K562 (cell line): ENCODE data around the gene DOLPP1. TPM values are rescaled to one million over a fixed set of nuclear protein-coding genes. Genes with fewer than 3 reads are reported as not detected.

Experiments
- BRD9 ChIP-seq: fragments of 450-650 bp; IDR thresholded peaks from 2 replicates; pipeline ENCODE4 v1.6.1; 2018; ENCODE audit warnings: low read depth; ENCODE audit not compliant: partially characterized antibody
- CBFA2T2 ChIP-seq: fragments of 450-650 bp; conservative IDR thresholded peaks from 2 replicates; pipeline ENCODE4 v1.6.1; 2017; ENCODE audit warnings: mild to moderate bottlenecking
- E2F6 ChIP-seq, 2 experiments: IDR thresholded peaks; 2 replicates each; pipeline ENCODE4 v1.6.1; 2011; ENCODE audit warnings: borderline replicate concordance in 1 of 2, control low read depth in 1 of 2, low read depth in 1 of 2, low read length in 1 of 2, mild to moderate bottlenecking in 1 of 2, mixed read lengths in 1 of 2, moderate library complexity in 1 of 2; ENCODE audit not compliant: insufficient read depth in 1 of 2, insufficient read length in 1 of 2, poor library complexity in 1 of 2, severe bottlenecking in 1 of 2; ENCODE audit errors: extremely low read depth in 1 of 2
- ELF1 ChIP-seq: fragments of 200-800 bp; sonication (Bioruptor generic); IDR thresholded peaks from 2 replicates; pipeline ENCODE4 v1.6.1; 2016; ENCODE audit warnings: missing genetic modification characterization, missing compliant biosample characterization
- GTF2F1 ChIP-seq: IDR thresholded peaks from 2 replicates; pipeline ENCODE4 v1.6.1; 2011; ENCODE audit warnings: low read depth, low read length, improper control_type of control experiment
- HES1 ChIP-seq: fragments of 450-650 bp; IDR thresholded peaks from 2 replicates; pipeline ENCODE4 v1.6.1; 2016; ENCODE audit warnings: low read depth, mild to moderate bottlenecking, moderate library complexity
- ILK ChIP-seq: fragments of 450-650 bp; IDR thresholded peaks from 2 replicates; pipeline ENCODE4 v1.6.1; 2016; ENCODE audit warnings: missing genetic modification characterization, low read depth, mild to moderate bottlenecking, missing compliant biosample characterization, moderate library complexity, borderline replicate concordance
- NCOA6 ChIP-seq: fragments of 450-650 bp; IDR thresholded peaks from 2 replicates; pipeline ENCODE4 v1.6.1; 2017; ENCODE audit warnings: mild to moderate bottlenecking
- NR2C2 ChIP-seq, 2 experiments: fragments of 200-800 bp in 1 of 2; sonication (Bioruptor generic) in 1 of 2; sonication (generic) in 1 of 2; formaldehyde crosslinking in 1 of 2; IDR thresholded peaks; 2 replicates each; pipeline versions ENCODE4 v1.6.1 to v1.8.0; 2016 to 2022; ENCODE audit warnings: mild to moderate bottlenecking in 1 of 2, missing compliant biosample characterization in 1 of 2, missing genetic modification characterization in 1 of 2, missing genetic modification reagents in 1 of 2
- NR4A1 ChIP-seq, 2 experiments: fragments of 250-450 bp in 1 of 2; fragments of 450-650 bp in 1 of 2; sonication (Bioruptor Pico) in 1 of 2; IDR thresholded peaks; 2 replicates each; pipeline versions ENCODE4 v1.4.0 to v1.6.1; 2016 to 2020; ENCODE audit warnings: mild to moderate bottlenecking in 2 of 2, missing compliant biosample characterization in 1 of 2, missing genetic modification characterization in 1 of 2, moderate library complexity in 1 of 2
- PHTF2 ChIP-seq: fragments of 250-450 bp; sonication (Bioruptor Pico); IDR thresholded peaks from 2 replicates; pipeline ENCODE4 v1.5.0; 2021; ENCODE audit warnings: mild to moderate bottlenecking
- RBM15 ChIP-seq: fragments of 200-400 bp; formaldehyde crosslinking; IDR thresholded peaks from 2 replicates; pipeline ENCODE4 v1.6.1; 2018; ENCODE audit warnings: mild to moderate bottlenecking, low read length, moderate library complexity; ENCODE audit not compliant: insufficient read depth
- SMAD4 ChIP-seq: fragments of 250-450 bp; sonication (Bioruptor Pico); conservative IDR thresholded peaks from 2 replicates; pipeline ENCODE4 v1.8.0; 2021; ENCODE audit warnings: inconsistent platforms, mild to moderate bottlenecking, moderate library complexity
- USF2 ChIP-seq: sonication (generic); formaldehyde crosslinking; IDR thresholded peaks from 2 replicates; pipeline ENCODE4 v1.5.0; 2020; ENCODE audit warnings: missing genetic modification reagents
- VEZF1 ChIP-seq: fragments of 200-800 bp; sonication (Bioruptor generic); IDR thresholded peaks from 2 replicates; pipeline ENCODE4 v1.6.1; 2017; ENCODE audit warnings: missing genetic modification characterization, missing compliant biosample characterization
- ZNF274 ChIP-seq: IDR thresholded peaks from 2 replicates; pipeline ENCODE4 v1.6.1; 2011; ENCODE audit warnings: low read depth, mild to moderate bottlenecking, low read length, moderate library complexity, borderline replicate concordance
- ZNF282 ChIP-seq: sonication (generic); formaldehyde crosslinking; IDR thresholded peaks from 2 replicates; pipeline ENCODE4 v1.8.1; 2023; ENCODE audit warnings: missing genetic modification reagents
- ZNF57 ChIP-seq: fragments of 450-650 bp; formaldehyde crosslinking; IDR thresholded peaks from 2 replicates; pipeline ENCODE4 v1.4.0; 2020; ENCODE audit warnings: mild to moderate bottlenecking, moderate library complexity
- ZNF717 ChIP-seq: fragments of 250-450 bp; sonication (Bioruptor Pico); IDR thresholded peaks from 2 replicates; pipeline ENCODE4 v1.5.0; 2021
- polyA plus RNA-seq, 8 experiments: library from polyadenylated mRNA; depleted of rRNA in 4 of 8; stranded (reverse) in 5 of 8; unstranded in 3 of 8; fragments of >200 nt; fragmentation: Nextera tagmentation in 2 of 8; fragmentation: Illumina TruSeq in 1 of 8; extraction: Ambion mirVana in 2 of 8; extraction: Trizol in 1 of 8; gene quantifications; 2 replicates each; pipeline versions ENCODE4 v1.2.1 to v1.2.3, GENCODE V29; 2011 to 2014; ENCODE audit warnings: inconsistent platforms in 1 of 8, missing spikeins in 1 of 8
- total RNA-seq, 7 experiments: library from RNA; depleted of rRNA in 6 of 7; stranded (reverse); fragments of >200 nt in 6 of 7; fragmentation: Illumina TruSeq in 2 of 7; extraction: Trizol in 2 of 7; gene quantifications; 2 replicates each; pipeline versions ENCODE4 v1.2.1 to v1.2.3, GENCODE V29; 2011 to 2021; ENCODE audit warnings: low replicate concordance in 1 of 7
- TF ChIP-seq, protein P1 (sequence below): fragments of 450-650 bp; formaldehyde crosslinking; IDR thresholded peaks from 2 replicates; pipeline ENCODE4 v1.4.0; 2020; ENCODE audit warnings: mild to moderate bottlenecking, moderate library complexity

Gene DOLPP1
- total and polyA plus RNA-seq, 9 of the 15 experiments (the other 6 are each of a cell fraction or from before 2014, with no cell fraction given) = 3.0 to 39.8 (median 30.5) TPM

- TF ChIP-seq NR2C2 (CRISPR knock-in tag; IDR thresholded peaks at IDR 0.05) (peak; percentile 83), NR2C2 (tag; IDR thresholded peaks at IDR 0.05) (peak; percentile 61; the same call in 1 of the 2 replicates), E2F6 (IDR thresholded peaks at IDR 0.05; ENCODE audit: borderline replicate concordance in 1 of 2, extremely low read depth in 1 of 2, insufficient read depth in 1 of 2, insufficient read length in 1 of 2, low read depth in 1 of 2, low read length in 1 of 2, poor library complexity in 1 of 2, severe bottlenecking in 1 of 2) (peak; percentile 99), VEZF1 (CRISPR knock-in tag) (peak; percentile 94), NR4A1 (CRISPR knock-in tag; IDR thresholded peaks at IDR 0.05) (peak; percentile 37; the same call in 1 of the 2 replicates), NR4A1 (tag; IDR thresholded peaks at IDR 0.05) (peak; percentile 79; the same call in 1 of the 2 replicates), ELF1 (tag) (no peak), SMAD4 (CRISPR knock-in tag) (peak; percentile 98), ILK (tag) (no peak), NCOA6 (no peak), HES1 (peak; percentile 87), ZNF57 (no peak), CBFA2T2 (peak; percentile 99), ZNF282 (CRISPR knock-in tag) (peak; percentile 66; the same call in 1 of the 2 replicates), PHTF2 (CRISPR knock-in tag) (no peak), ZNF274 (peak; percentile 78; the same call in 1 of the 2 replicates), RBM15 (no peak), GTF2F1 (peak; percentile 60; the same call in 1 of the 2 replicates), ZNF717 (0 out of 2 replicates have a peak, but pooled peaks have one; percentile 45), BRD9 (no peak), USF2 (CRISPR knock-in tag) (peak; percentile 95)
- TF ChIP-seq, protein P1, sequence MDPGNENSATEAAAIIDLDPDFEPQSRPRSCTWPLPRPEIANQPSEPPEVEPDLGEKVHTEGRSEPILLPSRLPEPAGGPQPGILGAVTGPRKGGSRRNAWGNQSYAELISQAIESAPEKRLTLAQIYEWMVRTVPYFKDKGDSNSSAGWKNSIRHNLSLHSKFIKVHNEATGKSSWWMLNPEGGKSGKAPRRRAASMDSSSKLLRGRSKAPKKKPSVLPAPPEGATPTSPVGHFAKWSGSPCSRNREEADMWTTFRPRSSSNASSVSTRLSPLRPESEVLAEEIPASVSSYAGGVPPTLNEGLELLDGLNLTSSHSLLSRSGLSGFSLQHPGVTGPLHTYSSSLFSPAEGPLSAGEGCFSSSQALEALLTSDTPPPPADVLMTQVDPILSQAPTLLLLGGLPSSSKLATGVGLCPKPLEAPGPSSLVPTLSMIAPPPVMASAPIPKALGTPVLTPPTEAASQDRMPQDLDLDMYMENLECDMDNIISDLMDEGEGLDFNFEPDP = 0 out of 2 replicates have a peak, but pooled peaks have one; percentile 18
These were observed 11.7 kb upstream of the DOLPP1 start (continued) for GRCh38 chr9:129068990-129069861.
